ENCODE data around the gene NSUN3.

The NSUN3 gene

GRCh38 chr3:94147012-94147411 lies 84.2 kb downstream of the NSUN3 start:
- H3K79me2 ChIP-seq (ENCODE audit: insufficient read depth, low read length): no peaks in the 10 kb centered on the region
- H3K9ac ChIP-seq (ENCODE audit: low read depth, low read length): no peak overlapping the region

GRCh38 chr3:94150113-94150512 lies 87.3 kb downstream of the NSUN3 start:
- Histone ChIP-seq H3K4me2 (ENCODE audit: insufficient read depth, low read length) (no peak overlapping the region), H3K36me3 (ENCODE audit: insufficient read depth, low read length) (no peaks in the 10 kb centered on the region), H4K20me1 (ENCODE audit: insufficient read depth, low read length) (no peaks in the 10 kb centered on the region), H3K9me3 (ENCODE audit: insufficient read depth, low read length, severe bottlenecking) (no peaks in the 10 kb centered on the region), H3K27ac (ENCODE audit: low read length) (no peak overlapping the region), H3K9ac (ENCODE audit: low read depth, low read length) (no peak overlapping the region), H3K27me3 (ENCODE audit: insufficient read depth, low read length, poor library complexity) (no peaks in the 10 kb centered on the region), H3K4me1 (ENCODE audit: insufficient read depth, low read length) (no peaks in the 10 kb centered on the region), H3K4me3 (ENCODE audit: low read depth in 1 of 2, low read length in 2 of 2) (no peak overlapping the region), H3K79me2 (ENCODE audit: insufficient read depth, low read length) (no peaks in the 10 kb centered on the region), H2AFZ (ENCODE audit: low read depth, low read length) (no peak overlapping the region)
- ATAC-seq (ENCODE audit: insufficient read depth, low read depth) (no peak), DNase-seq (no peak)
- TF ChIP-seq CTCF (IDR thresholded peaks at IDR 0.05; ENCODE audit: borderline replicate concordance, extremely low read depth, low read length, poor library complexity, severe bottlenecking) (no peak), EZH2 (IDR thresholded peaks at IDR 0.05; ENCODE audit: borderline replicate concordance, low read depth, low read length, severe bottlenecking) (no peak)

More at GRCh38 chr3:94147012-94147411, 84.2 kb downstream of the NSUN3 start:
- Histone ChIP-seq H2AFZ (ENCODE audit: low read depth, low read length) (no peak overlapping the region), H3K27ac (ENCODE audit: low read length) (no peak overlapping the region), H3K4me3 (ENCODE audit: low read depth in 1 of 2, low read length in 2 of 2) (no peak overlapping the region), H3K4me1 (ENCODE audit: insufficient read depth, low read length) (no peaks in the 10 kb centered on the region), H3K4me2 (ENCODE audit: insufficient read depth, low read length) (no peak overlapping the region), H3K36me3 (ENCODE audit: insufficient read depth, low read length) (no peaks in the 10 kb centered on the region), H4K20me1 (ENCODE audit: insufficient read depth, low read length) (no peaks in the 10 kb centered on the region), H3K27me3 (ENCODE audit: insufficient read depth, low read length, poor library complexity) (no peaks in the 10 kb centered on the region), H3K9me3 (ENCODE audit: insufficient read depth, low read length, severe bottlenecking) (no peaks in the 10 kb centered on the region)
- no peak for DNase-seq
- TF ChIP-seq EZH2 (IDR thresholded peaks at IDR 0.05; ENCODE audit: borderline replicate concordance, low read depth, low read length, severe bottlenecking) (no peak), CTCF (IDR thresholded peaks at IDR 0.05; ENCODE audit: borderline replicate concordance, extremely low read depth, low read length, poor library complexity, severe bottlenecking) (no peak)
- ATAC-seq (ENCODE audit: insufficient read depth, low read depth): no peak

- H2AFZ ChIP-seq (ENCODE audit: low read depth, low read length): no peak overlapping the region
- no peaks in the 10 kb centered on the region for H3K36me3 ChIP-seq (ENCODE audit: insufficient read depth, low read length)
- H3K79me2 ChIP-seq (ENCODE audit: insufficient read depth, low read length): no peaks in the 10 kb centered on the region
- ATAC-seq (ENCODE audit: insufficient read depth, low read depth) (no peak), DNase-seq (no peak)
- no peaks in the 10 kb centered on the region for H4K20me1 ChIP-seq (ENCODE audit: insufficient read depth, low read length)
- H3K27ac ChIP-seq (ENCODE audit: low read length): no peak overlapping the region
- H3K9ac ChIP-seq (ENCODE audit: low read depth, low read length): no peak overlapping the region
- TF ChIP-seq EZH2 (IDR thresholded peaks at IDR 0.05; ENCODE audit: borderline replicate concordance, low read depth, low read length, severe bottlenecking): no peak
- no peak for TF ChIP-seq CTCF (IDR thresholded peaks at IDR 0.05; ENCODE audit: borderline replicate concordance, extremely low read depth, low read length, poor library complexity, severe bottlenecking)
- H3K4me3 ChIP-seq (ENCODE audit: low read depth in 1 of 2, low read length in 2 of 2): no peak overlapping the region
- H3K4me2 ChIP-seq (ENCODE audit: insufficient read depth, low read length): no peak overlapping the region
- no peaks in the 10 kb centered on the region for H3K9me3 ChIP-seq (ENCODE audit: insufficient read depth, low read length, severe bottlenecking)
- peaks cover 7% of the 10 kb centered on the region for H3K27me3 ChIP-seq (ENCODE audit: insufficient read depth, low read length, poor library complexity)
- no peaks in the 10 kb centered on the region for H3K4me1 ChIP-seq (ENCODE audit: insufficient read depth, low read length)
Observed at GRCh38 chr3:94156626-94157025, 93.8 kb downstream of the NSUN3 start.

- no peak for TF ChIP-seq CTCF (IDR thresholded peaks at IDR 0.05; ENCODE audit: borderline replicate concordance, extremely low read depth, low read length, poor library complexity, severe bottlenecking)
- TF ChIP-seq EZH2 (IDR thresholded peaks at IDR 0.05; ENCODE audit: borderline replicate concordance, low read depth, low read length, severe bottlenecking): no peak
- Histone ChIP-seq H3K36me3 (ENCODE audit: insufficient read depth, low read length) (no peaks in the 10 kb centered on the region), H4K20me1 (ENCODE audit: insufficient read depth, low read length) (no peaks in the 10 kb centered on the region), H3K4me2 (ENCODE audit: insufficient read depth, low read length) (no peak overlapping the region), H3K4me3 (ENCODE audit: low read depth in 1 of 2, low read length in 2 of 2) (no peak overlapping the region), H3K79me2 (ENCODE audit: insufficient read depth, low read length) (no peaks in the 10 kb centered on the region), H3K9ac (ENCODE audit: low read depth, low read length) (no peak overlapping the region), H3K27me3 (ENCODE audit: insufficient read depth, low read length, poor library complexity) (peaks cover 7% of the 10 kb centered on the region), H2AFZ (ENCODE audit: low read depth, low read length) (no peak overlapping the region), H3K9me3 (ENCODE audit: insufficient read depth, low read length, severe bottlenecking) (no peaks in the 10 kb centered on the region), H3K4me1 (ENCODE audit: insufficient read depth, low read length) (no peaks in the 10 kb centered on the region), H3K27ac (ENCODE audit: low read length) (no peak overlapping the region)
- DNase-seq: no peak
- no peak for ATAC-seq (ENCODE audit: insufficient read depth, low read depth)
Observed at GRCh38 chr3:94158512-94158911, 95.7 kb downstream of the NSUN3 start.

Measured in DND-41 (cell line).